Lower leg skin (tissue), 4 donors: ENCODE measurements around the gene KPNB1. TPM values are rescaled to one million over a fixed set of nuclear protein-coding genes. Genes with fewer than 3 reads are reported as not detected.
A peak's percentile ranks its signal among the peaks of the same experiment; 100 is the strongest.

Experiments
- DNase-seq, 2 donors: peaks; one replicate each; pipeline ENCODE4 v3.0.0-alpha.2; 2019; ENCODE audit warnings: low spot score in 2 of 2
- H3K4me3 ChIP-seq: fragments of 200-600 bp; sonication (generic); 2 replicates; pipeline ENCODE4 v1.5.1; 2017; ENCODE audit warnings: mild to moderate bottlenecking, low read depth; ENCODE audit not compliant: poor library complexity, severe bottlenecking
- POLR2A ChIP-seq, 2 donors: fragments of 450-650 bp; IDR thresholded peaks; one replicate each; pipeline ENCODE4 v1.6.1; 2016 to 2017; ENCODE audit warnings: antibody characterized with exemption in 2 of 2, mild to moderate bottlenecking in 1 of 2, moderate library complexity in 1 of 2
- whole genome bisulfite sequencing, 2 donors: methylation state at CpG; one replicate each; pipeline ENCODE4 v1.1.5; 2018; 5-methylcytosine and 5-hydroxymethylcytosine counted together
- intact Hi-C: fragments of 100-400 bp; cut with DNase I; formaldehyde crosslinking; loops from one replicate; pipeline ENCODE4 v1.15.0; 2023; ENCODE audit warnings: low total_unique reads
- total RNA-seq, 4 donors: library from RNA; depleted of rRNA; stranded (reverse); fragments of >200 nt; gene quantifications; one replicate each; pipeline ENCODE4 v1.1.0, GENCODE V29; 2016
- TF ChIP-seq, protein P1 (sequence below), 3 donors: fragments of 450-650 bp; IDR thresholded peaks; one replicate each; pipeline ENCODE4 v1.5.1; 2016; ENCODE audit warnings: antibody characterized with exemption in 3 of 3, mild to moderate bottlenecking in 3 of 3, moderate library complexity in 2 of 3

The KPNB1 gene
- total RNA-seq, 4 donors from 2014 or later: 114 to 189 (median 124) TPM

DNA sequence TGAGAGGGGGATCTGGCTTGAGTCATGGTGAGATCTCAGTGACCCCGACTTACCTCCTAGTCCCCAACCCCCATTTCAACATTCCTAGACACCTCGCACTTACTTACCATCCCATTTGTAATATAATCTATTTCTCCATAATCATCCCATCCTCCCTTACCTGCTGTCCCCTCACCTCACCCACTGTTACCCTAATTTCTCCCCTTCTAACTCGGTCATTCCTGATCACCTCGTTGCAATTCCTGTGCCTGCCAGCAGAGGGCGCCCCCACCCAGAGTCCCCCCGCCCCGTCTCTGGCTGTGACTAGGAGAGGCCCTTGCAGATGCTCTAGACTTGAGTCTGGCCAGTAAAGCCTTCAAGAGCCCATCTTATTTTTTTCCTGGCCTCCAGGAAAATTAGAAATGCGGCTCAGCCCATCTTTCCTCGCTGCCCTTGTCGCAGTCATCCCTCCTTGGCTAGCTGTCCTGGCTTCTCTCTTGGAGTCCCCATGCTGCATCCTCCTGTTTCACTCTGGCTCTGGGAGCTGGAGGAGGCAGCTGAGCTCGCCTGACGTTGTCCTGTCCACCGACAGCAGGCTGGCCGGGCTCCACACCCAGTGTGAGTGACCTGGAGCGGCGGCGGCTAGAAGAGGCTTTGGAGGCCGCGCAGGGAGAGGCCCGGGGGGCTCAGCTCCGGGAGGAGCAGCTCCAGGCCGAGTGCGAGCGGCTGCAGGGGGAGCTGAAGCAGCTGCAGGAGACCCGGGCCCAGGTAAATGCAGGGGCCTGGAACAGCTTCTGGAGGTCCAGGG lies 49.2 kb downstream of the KPNB1 start:
- DNase-seq: no peak
- TF ChIP-seq, protein P1, sequence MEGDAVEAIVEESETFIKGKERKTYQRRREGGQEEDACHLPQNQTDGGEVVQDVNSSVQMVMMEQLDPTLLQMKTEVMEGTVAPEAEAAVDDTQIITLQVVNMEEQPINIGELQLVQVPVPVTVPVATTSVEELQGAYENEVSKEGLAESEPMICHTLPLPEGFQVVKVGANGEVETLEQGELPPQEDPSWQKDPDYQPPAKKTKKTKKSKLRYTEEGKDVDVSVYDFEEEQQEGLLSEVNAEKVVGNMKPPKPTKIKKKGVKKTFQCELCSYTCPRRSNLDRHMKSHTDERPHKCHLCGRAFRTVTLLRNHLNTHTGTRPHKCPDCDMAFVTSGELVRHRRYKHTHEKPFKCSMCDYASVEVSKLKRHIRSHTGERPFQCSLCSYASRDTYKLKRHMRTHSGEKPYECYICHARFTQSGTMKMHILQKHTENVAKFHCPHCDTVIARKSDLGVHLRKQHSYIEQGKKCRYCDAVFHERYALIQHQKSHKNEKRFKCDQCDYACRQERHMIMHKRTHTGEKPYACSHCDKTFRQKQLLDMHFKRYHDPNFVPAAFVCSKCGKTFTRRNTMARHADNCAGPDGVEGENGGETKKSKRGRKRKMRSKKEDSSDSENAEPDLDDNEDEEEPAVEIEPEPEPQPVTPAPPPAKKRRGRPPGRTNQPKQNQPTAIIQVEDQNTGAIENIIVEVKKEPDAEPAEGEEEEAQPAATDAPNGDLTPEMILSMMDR (IDR thresholded peaks at IDR 0.05): peak in 1 of 3 donors; percentile 29
- no peak for TF ChIP-seq POLR2A (IDR thresholded peaks at IDR 0.05)
- H3K4me3 ChIP-seq: no peak overlapping the region
- WGBS, 2 donors: 60 to 67% methylated on average over 19 to 25 of the region's 25 CpGs
- intact Hi-C loops: no loop called here

- intact Hi-C loops: no loop called here
- TF ChIP-seq, protein P1 (IDR thresholded peaks at IDR 0.05): no peak
- no peak for TF ChIP-seq POLR2A (IDR thresholded peaks at IDR 0.05)
- no peak overlapping the region for H3K4me3 ChIP-seq
- DNase-seq: no peak
- WGBS, 2 donors: 92 to 94% methylated on average over 4 of the region's 4 CpGs
Observed at GRCh38 chr17:47699536-47699840, 49.8 kb downstream of the KPNB1 start.

DNA sequence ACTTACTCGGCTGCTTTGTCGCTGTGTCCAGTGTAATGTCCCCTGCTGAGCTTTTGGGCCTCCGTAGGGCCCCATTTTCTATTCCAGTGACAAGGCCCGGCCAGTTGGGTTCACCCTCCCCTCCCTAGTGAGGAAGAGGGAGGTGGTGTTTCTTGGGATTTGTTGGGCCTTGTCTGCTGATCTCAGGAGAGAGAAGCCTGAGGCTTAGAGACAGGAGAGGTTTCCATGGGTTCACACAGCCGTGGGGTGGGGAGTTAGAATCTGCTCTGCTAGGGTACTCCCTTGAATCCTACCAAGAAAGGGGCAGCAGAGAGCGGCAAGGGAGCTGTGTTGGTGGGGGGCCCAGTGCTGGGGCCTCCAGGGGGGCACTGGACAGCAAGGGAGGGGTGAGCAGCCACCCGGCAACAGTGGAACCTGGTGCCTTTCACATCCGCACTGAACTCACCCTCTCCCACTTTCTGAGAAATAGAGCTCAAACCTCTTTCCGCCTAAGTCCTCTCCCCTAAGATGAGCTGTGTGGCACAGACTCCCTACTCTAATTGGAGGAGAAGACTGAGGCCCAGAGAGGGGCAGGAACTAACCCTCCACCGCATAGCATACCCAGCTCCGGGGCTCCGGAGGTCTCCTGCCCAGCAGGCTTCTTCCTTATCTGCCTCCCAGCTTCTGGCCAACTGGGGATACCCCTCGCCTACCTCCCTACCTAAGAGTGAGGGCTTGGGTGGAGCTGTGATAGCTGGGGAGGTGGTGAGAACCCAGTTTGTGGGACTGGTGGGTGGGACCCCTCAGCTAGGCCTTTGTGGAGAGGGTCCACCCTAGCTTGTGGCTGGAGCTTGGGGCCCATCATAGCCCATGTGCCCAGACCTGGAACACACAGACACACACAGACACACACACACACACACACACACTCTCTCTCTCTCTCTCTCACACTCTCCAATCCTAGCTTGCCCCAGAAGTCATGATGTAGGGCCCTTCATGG lies 51.0 kb downstream of the KPNB1 start:
- DNase-seq: no peak
- 93 to 96% methylated on average over 12 to 13 of the region's 13 CpGs for WGBS, 2 donors
- H3K4me3 ChIP-seq: no peak overlapping the region
- TF ChIP-seq, protein P1 (IDR thresholded peaks at IDR 0.05): no peak
- intact Hi-C loops: no loop called here

DNA sequence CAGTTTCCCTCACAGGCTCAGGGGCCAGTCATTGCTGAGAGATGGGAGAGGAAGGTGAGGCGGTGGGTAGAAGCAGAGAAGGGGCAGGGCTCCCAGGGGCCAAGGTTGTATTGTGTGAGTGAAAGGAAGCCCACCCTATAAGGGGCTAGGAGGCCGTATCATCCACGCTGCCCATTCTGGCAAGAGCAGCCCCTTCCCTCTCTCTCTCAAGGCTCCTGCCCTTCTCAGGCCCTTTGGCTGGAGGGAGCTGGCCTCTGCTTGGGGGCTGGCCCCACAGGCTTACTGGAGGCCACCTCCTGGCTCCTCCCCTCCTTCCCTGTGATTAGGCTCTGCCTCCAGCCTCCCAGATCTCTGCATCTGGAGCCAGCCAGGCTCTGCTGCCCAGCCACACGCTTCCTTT lies 51.9 kb downstream of the KPNB1 start:
- no peak for TF ChIP-seq POLR2A (IDR thresholded peaks at IDR 0.05)
- TF ChIP-seq, protein P1 (IDR thresholded peaks at IDR 0.05): no peak
- no peak overlapping the region for H3K4me3 ChIP-seq
- intact Hi-C loops: no loop called here
- 92 to 95% methylated on average over 4 of the region's 4 CpGs for WGBS, 2 donors
- DNase-seq: no peak

GRCh38 chr17:47702391-47702995 lies 52.8 kb downstream of the KPNB1 start:
- intact Hi-C loops: no loop called here
- WGBS, 2 donors: 84% methylated on average over 12 of the region's 12 CpGs
- TF ChIP-seq POLR2A (IDR thresholded peaks at IDR 0.05): no peak
- TF ChIP-seq, protein P1 (IDR thresholded peaks at IDR 0.05): no peak
- no peak for DNase-seq
- no peak overlapping the region for H3K4me3 ChIP-seq
